Measurements from ENCODE around the gene ERGIC1.

The ERGIC1 gene

DNA sequence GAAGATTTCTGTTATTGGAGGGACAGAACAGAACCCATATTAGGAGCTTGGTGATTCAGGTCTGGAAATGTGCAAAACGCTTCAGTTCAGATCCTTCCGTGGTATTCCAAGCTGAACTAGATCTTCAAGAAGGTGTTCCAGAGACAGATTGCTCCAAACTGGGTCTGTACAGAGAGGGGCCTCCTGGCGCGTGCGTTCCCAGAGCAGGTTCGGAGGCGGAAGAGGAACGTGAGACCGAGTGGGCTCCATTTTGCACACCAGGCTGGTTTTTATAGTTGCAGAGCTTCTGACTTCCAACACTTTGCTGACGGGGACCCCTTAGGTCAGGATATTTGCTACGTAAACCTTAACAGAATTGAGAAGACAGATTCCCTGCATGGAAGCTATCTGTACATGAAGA is 108.5 kb downstream of the ERGIC1 start:
- H3K4me1 ChIP-seq (ENCODE audit: control insufficient read depth, insufficient read depth, low read length): no peaks in the 10 kb centered on the region
- no peak overlapping the region for H3K4me3 ChIP-seq (ENCODE audit: low read length)
- H3K36me3 ChIP-seq (ENCODE audit: control insufficient read depth, insufficient read depth, low read length): peaks cover 23% of the 10 kb centered on the region
- no peak overlapping the region for H3K9ac ChIP-seq (ENCODE audit: low read length)
- no peak overlapping the region for H3K27ac ChIP-seq (ENCODE audit: low read depth, low read length)
- no peaks in the 10 kb centered on the region for H3K27me3 ChIP-seq (ENCODE audit: control insufficient read depth, insufficient read depth, low read length)

DNA sequence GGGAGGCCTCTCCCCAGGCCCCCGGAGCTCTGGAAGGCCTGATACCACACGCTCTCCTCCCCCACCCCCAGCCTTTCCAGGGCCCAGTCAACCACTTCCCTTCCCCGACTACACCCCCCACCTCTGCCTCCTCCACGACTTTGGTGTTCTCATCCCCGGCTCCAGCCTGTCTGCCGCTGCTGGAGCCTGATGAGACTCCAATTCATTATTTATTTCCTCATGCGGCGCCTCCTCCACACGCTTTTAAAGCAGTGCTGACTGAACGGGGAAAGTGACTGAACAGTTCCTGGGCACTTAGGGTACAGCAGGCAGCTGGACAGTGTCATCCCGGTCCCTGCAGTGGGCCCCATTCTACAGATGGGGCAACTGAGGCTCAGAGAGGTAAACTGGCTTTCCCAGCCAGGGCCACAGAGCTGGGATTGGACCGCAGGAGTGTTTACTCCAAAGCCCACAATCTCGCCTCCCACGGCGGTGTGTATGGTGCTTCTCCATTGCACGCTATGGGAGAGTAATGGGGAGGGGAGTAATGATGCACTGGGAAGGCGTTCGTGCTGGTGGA is 109.3 kb downstream of the ERGIC1 start:
- H3K9ac ChIP-seq (ENCODE audit: low read length): no peak overlapping the region
- H3K36me3 ChIP-seq (ENCODE audit: control insufficient read depth, insufficient read depth, low read length): peaks cover 23% of the 10 kb centered on the region
- H3K4me3 ChIP-seq (ENCODE audit: low read length): no peak overlapping the region
- H3K27ac ChIP-seq (ENCODE audit: low read depth, low read length): no peak overlapping the region
- H3K4me1 ChIP-seq (ENCODE audit: control insufficient read depth, insufficient read depth, low read length): no peaks in the 10 kb centered on the region
- H3K27me3 ChIP-seq (ENCODE audit: control insufficient read depth, insufficient read depth, low read length): no peaks in the 10 kb centered on the region

- no peak overlapping the region for H3K27ac ChIP-seq (ENCODE audit: low read depth, low read length)
- no peaks in the 10 kb centered on the region for H3K4me1 ChIP-seq (ENCODE audit: control insufficient read depth, insufficient read depth, low read length)
- peaks cover 23% of the 10 kb centered on the region for H3K36me3 ChIP-seq (ENCODE audit: control insufficient read depth, insufficient read depth, low read length)
- H3K27me3 ChIP-seq (ENCODE audit: control insufficient read depth, insufficient read depth, low read length): no peaks in the 10 kb centered on the region
- H3K9ac ChIP-seq (ENCODE audit: low read length): no peak overlapping the region
- no peak overlapping the region for H3K4me3 ChIP-seq (ENCODE audit: low read length)
These were observed 109.9 kb downstream of the ERGIC1 start for GRCh38 chr5:172943906-172944305.

GRCh38 chr5:172944741-172945140 is 110.7 kb downstream of the ERGIC1 start:
- Histone ChIP-seq H3K4me3 (ENCODE audit: low read length) (no peak overlapping the region), H3K9ac (ENCODE audit: low read length) (no peak overlapping the region), H3K36me3 (ENCODE audit: control insufficient read depth, insufficient read depth, low read length) (peaks cover 23% of the 10 kb centered on the region), H3K4me1 (ENCODE audit: control insufficient read depth, insufficient read depth, low read length) (no peaks in the 10 kb centered on the region), H3K27me3 (ENCODE audit: control insufficient read depth, insufficient read depth, low read length) (no peaks in the 10 kb centered on the region), H3K27ac (ENCODE audit: low read depth, low read length) (no peak overlapping the region)

GRCh38 chr5:172945151-172945550 is 111.1 kb downstream of the ERGIC1 start:
- no peak overlapping the region for H3K4me3 ChIP-seq (ENCODE audit: low read length)
- no peaks in the 10 kb centered on the region for H3K27me3 ChIP-seq (ENCODE audit: control insufficient read depth, insufficient read depth, low read length)
- H3K27ac ChIP-seq (ENCODE audit: low read depth, low read length): no peak overlapping the region
- no peak overlapping the region for H3K9ac ChIP-seq (ENCODE audit: low read length)
- no peaks in the 10 kb centered on the region for H3K4me1 ChIP-seq (ENCODE audit: control insufficient read depth, insufficient read depth, low read length)
- peaks cover 23% of the 10 kb centered on the region for H3K36me3 ChIP-seq (ENCODE audit: control insufficient read depth, insufficient read depth, low read length)

DNA sequence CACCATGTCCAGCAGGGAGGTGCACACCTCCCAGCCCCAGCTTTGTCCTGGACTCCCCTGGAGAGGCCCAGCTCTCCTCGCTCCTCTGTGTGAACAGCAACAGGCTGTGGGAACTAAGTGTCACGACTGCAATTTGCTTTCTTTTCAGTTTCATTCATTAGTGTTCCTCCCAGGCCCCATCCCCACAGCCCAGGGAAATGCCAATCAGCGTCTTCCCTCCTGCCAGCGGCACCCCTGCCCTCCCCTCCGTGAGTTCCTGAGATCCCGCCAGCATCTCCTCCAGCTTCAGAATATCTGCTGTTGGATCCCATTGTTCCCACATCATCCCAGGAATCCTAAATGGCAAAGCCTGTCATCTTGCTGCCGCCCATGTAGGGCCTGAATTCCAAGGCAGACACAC is 112.1 kb downstream of the ERGIC1 start:
- Histone ChIP-seq H3K27me3 (ENCODE audit: control insufficient read depth, insufficient read depth, low read length) (no peaks in the 10 kb centered on the region), H3K36me3 (ENCODE audit: control insufficient read depth, insufficient read depth, low read length) (peaks cover 22% of the 10 kb centered on the region), H3K4me3 (ENCODE audit: low read length) (no peak overlapping the region), H3K27ac (ENCODE audit: low read depth, low read length) (no peak overlapping the region), H3K9ac (ENCODE audit: low read length) (no peak overlapping the region), H3K4me1 (ENCODE audit: control insufficient read depth, insufficient read depth, low read length) (no peaks in the 10 kb centered on the region)

- H3K4me1 ChIP-seq (ENCODE audit: control insufficient read depth, insufficient read depth, low read length): no peaks in the 10 kb centered on the region
- H3K27me3 ChIP-seq (ENCODE audit: control insufficient read depth, insufficient read depth, low read length): no peaks in the 10 kb centered on the region
- peaks cover 22% of the 10 kb centered on the region for H3K36me3 ChIP-seq (ENCODE audit: control insufficient read depth, insufficient read depth, low read length)
- no peak overlapping the region for H3K4me3 ChIP-seq (ENCODE audit: low read length)
- H3K9ac ChIP-seq (ENCODE audit: low read length): no peak overlapping the region
- H3K27ac ChIP-seq (ENCODE audit: low read depth, low read length): no peak overlapping the region
These were observed 115.4 kb downstream of the ERGIC1 start for GRCh38 chr5:172949426-172949825.

GRCh38 chr5:172950176-172950965 is 116.3 kb downstream of the ERGIC1 start:
- Histone ChIP-seq H3K4me1 (ENCODE audit: control insufficient read depth, insufficient read depth, low read length) (no peaks in the 10 kb centered on the region), H3K27me3 (ENCODE audit: control insufficient read depth, insufficient read depth, low read length) (no peaks in the 10 kb centered on the region), H3K27ac (ENCODE audit: low read depth, low read length) (no peak overlapping the region), H3K4me3 (ENCODE audit: low read length) (no peak overlapping the region), H3K36me3 (ENCODE audit: control insufficient read depth, insufficient read depth, low read length) (peaks cover 20% of the 10 kb centered on the region), H3K9ac (ENCODE audit: low read length) (no peak overlapping the region)

- H3K9ac ChIP-seq (ENCODE audit: low read length): no peak overlapping the region
- H3K4me3 ChIP-seq (ENCODE audit: low read length): no peak overlapping the region
- peaks cover 13% of the 10 kb centered on the region for H3K36me3 ChIP-seq (ENCODE audit: control insufficient read depth, insufficient read depth, low read length)
- no peaks in the 10 kb centered on the region for H3K27me3 ChIP-seq (ENCODE audit: control insufficient read depth, insufficient read depth, low read length)
- no peak overlapping the region for H3K27ac ChIP-seq (ENCODE audit: low read depth, low read length)
- no peaks in the 10 kb centered on the region for H3K4me1 ChIP-seq (ENCODE audit: control insufficient read depth, insufficient read depth, low read length)
These were observed 117.5 kb downstream of the ERGIC1 start for GRCh38 chr5:172951371-172952033.

DNA sequence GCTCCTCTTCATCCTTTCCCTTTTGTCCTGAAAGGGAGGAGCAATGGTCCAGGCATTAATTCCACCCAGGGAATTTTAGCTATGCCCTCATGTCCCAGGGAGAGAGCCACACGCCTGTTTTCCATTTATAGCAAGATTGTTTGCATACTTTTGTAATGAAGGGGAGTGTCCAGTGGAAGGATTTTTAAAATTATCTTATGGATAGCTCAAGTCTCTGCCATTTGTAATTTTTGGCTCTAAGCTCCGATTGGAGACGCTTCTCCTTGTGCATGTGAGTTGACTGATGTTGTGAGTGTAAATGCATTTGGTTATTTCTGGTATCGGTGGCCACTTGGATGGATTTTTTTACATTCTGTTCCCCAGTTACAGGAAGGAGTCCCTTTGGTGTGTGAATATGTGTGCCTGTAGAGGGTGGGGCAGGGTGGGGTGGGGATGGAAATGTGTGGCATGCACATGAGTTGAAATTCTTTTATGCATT is 118.0 kb downstream of the ERGIC1 start:
- no peak overlapping the region for H3K9ac ChIP-seq (ENCODE audit: low read length)
- H3K4me1 ChIP-seq (ENCODE audit: control insufficient read depth, insufficient read depth, low read length): no peaks in the 10 kb centered on the region
- peaks cover 12% of the 10 kb centered on the region for H3K36me3 ChIP-seq (ENCODE audit: control insufficient read depth, insufficient read depth, low read length)
- no peak overlapping the region for H3K27ac ChIP-seq (ENCODE audit: low read depth, low read length)
- no peaks in the 10 kb centered on the region for H3K27me3 ChIP-seq (ENCODE audit: control insufficient read depth, insufficient read depth, low read length)
- H3K4me3 ChIP-seq (ENCODE audit: low read length): no peak overlapping the region

DNA sequence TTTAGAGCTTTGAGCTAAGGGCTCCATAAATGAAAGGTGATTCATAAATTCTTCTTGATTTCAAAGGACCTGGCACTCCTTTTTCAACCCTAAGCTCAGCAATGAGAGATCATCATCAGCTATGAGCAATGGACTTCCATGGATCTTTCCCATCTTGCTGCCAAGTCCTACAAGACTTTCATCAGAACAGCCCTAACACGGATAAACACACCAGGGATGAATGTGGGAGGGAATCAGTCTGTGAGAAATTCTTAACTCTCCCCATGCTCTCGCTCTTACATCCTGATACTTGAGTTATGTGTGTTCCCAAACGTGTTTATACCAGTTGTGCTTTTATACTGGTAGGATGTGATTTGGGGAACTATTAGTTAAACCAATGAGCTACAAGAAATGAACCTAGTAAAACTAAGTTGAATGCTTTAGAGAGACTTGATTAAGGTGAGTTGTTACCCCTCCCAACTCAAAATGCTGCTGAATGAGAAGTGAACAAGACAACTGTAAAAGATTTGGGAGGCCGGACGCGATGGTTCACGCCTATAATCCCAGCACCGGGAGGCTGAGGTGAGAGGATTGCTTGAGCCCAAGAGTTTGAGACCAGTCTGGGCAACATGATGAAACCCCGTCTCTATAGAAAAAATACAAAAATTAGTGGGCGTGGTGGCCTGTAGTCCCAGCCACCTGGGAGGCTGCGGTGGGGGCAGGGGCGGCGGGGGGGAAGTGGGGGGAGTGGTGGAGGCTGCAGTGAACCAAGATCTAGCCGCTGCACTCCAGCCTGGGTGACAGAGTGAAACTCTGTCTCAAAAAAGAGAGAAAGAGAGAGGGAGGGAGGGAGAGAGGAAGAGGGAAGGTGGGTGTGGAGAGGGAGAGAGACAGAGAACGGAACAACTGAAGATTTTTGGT is 120.0 kb downstream of the ERGIC1 start:
- Histone ChIP-seq H3K9ac (ENCODE audit: low read length) (no peak overlapping the region), H3K27ac (ENCODE audit: low read depth, low read length) (peak overlapping the region; percentile 1), H3K27me3 (ENCODE audit: control insufficient read depth, insufficient read depth, low read length) (no peaks in the 10 kb centered on the region), H3K4me3 (ENCODE audit: low read length) (no peak overlapping the region), H3K4me1 (ENCODE audit: control insufficient read depth, insufficient read depth, low read length) (no peaks in the 10 kb centered on the region), H3K36me3 (ENCODE audit: control insufficient read depth, insufficient read depth, low read length) (peaks cover 5% of the 10 kb centered on the region)

GRCh38 chr5:172954751-172955159 is 120.7 kb downstream of the ERGIC1 start:
- H3K27ac ChIP-seq (ENCODE audit: low read depth, low read length): peak overlapping the region; percentile 1
- H3K4me1 ChIP-seq (ENCODE audit: control insufficient read depth, insufficient read depth, low read length): peaks cover under 1% of the 10 kb centered on the region
- peaks cover 5% of the 10 kb centered on the region for H3K36me3 ChIP-seq (ENCODE audit: control insufficient read depth, insufficient read depth, low read length)
- H3K4me3 ChIP-seq (ENCODE audit: low read length): no peak overlapping the region
- H3K9ac ChIP-seq (ENCODE audit: low read length): no peak overlapping the region
- H3K27me3 ChIP-seq (ENCODE audit: control insufficient read depth, insufficient read depth, low read length): no peaks in the 10 kb centered on the region

Measured in rectal smooth muscle tissue (tissue), 1 donor.